IMR-90 (cell line): Measurements from ENCODE around the gene GPR75. TPM values are rescaled to one million over a fixed set of nuclear protein-coding genes. Genes with fewer than 3 reads are reported as not detected.

Source experiments
- ATAC-seq: fragments of 200-7000 bp; cut with Tn5 transposase; 2 replicates; pipeline ENCODE4 v1.9.1; 2020; ENCODE audit warnings: low read depth, mild to moderate bottlenecking, moderate library complexity
- BruUV-seq: library from RNA; stranded (reverse); fragments of 400-500 nt; replicated peaks from 2 replicates; lab custom pipeline; 2021; lab: Mats Ljungman, UMichigan
- CTCF ChIA-PET: fragments of 300-600 bp; formaldehyde crosslinking; extraction: SDS; loops from one replicate; lab custom pipeline; 2021; ENCODE audit warnings: antibody characterized with exemption; lab: Yijun Ruan, JAX
- POLR2A ChIA-PET: fragments of 300-600 bp; sonication (Branson Sonifier 250); formaldehyde crosslinking; loops from one replicate; lab custom pipeline; 2022; ENCODE audit warnings: antibody characterized with exemption; ENCODE audit not compliant: unreplicated experiment; lab: Charles Lee
- DNase-seq: peaks from one replicate; pipeline ENCODE4 v3.0.0; 2013
- H2AFZ ChIP-seq: replicated peaks from 2 replicates; pipeline ENCODE3; 2013; ENCODE audit warnings: low read length, mild to moderate bottlenecking; ENCODE audit not compliant: poor library complexity
- H2AK5ac ChIP-seq: 2 replicates; pipeline ENCODE4 v1.6.1; 2013; ENCODE audit warnings: low read depth, low read length, inconsistent platforms
- H2AK9ac ChIP-seq: replicated peaks from 2 replicates; pipeline ENCODE3; 2013; ENCODE audit warnings: mild to moderate bottlenecking, low read depth, low read length, moderate library complexity; ENCODE audit not compliant: poor library complexity
- H2BK120ac ChIP-seq: 2 replicates; pipeline ENCODE4 v1.6.1; 2013; ENCODE audit warnings: low read depth, low read length, inconsistent platforms
- H2BK15ac ChIP-seq: 3 replicates; pipeline ENCODE4 v1.6.1; 2013; ENCODE audit warnings: low read depth, low read length, inconsistent platforms
- H2BK20ac ChIP-seq: 2 replicates; pipeline ENCODE4 v1.6.1; 2013; ENCODE audit warnings: low read depth, mild to moderate bottlenecking, inconsistent platforms, low read length, moderate library complexity
- H2BK5ac ChIP-seq: 2 replicates; pipeline ENCODE4 v1.6.1; 2013; ENCODE audit warnings: mild to moderate bottlenecking, low read depth, low read length, inconsistent platforms; ENCODE audit not compliant: poor library complexity, severe bottlenecking
- H3K14ac ChIP-seq: replicated peaks from 2 replicates; pipeline ENCODE4 v1.6.1; 2013; ENCODE audit warnings: low read depth, low read length, inconsistent platforms
- H3K18ac ChIP-seq: 2 replicates; pipeline ENCODE4 v1.6.1; 2013; ENCODE audit warnings: low read depth, low read length, control low read depth
- H3K23ac ChIP-seq: 2 replicates; pipeline ENCODE4 v1.6.1; 2013; ENCODE audit warnings: low read depth, low read length, inconsistent platforms
- H3K27ac ChIP-seq: 2 replicates; pipeline ENCODE4 v1.5.1; 2013; ENCODE audit warnings: mild to moderate bottlenecking, control low read depth, low read length; ENCODE audit not compliant: insufficient read depth
- H3K27me3 ChIP-seq: 2 replicates; pipeline ENCODE4 v1.6.1; 2013; ENCODE audit warnings: low read length; ENCODE audit not compliant: control insufficient read depth, insufficient read depth
- H3K36me3 ChIP-seq: 2 replicates; pipeline ENCODE4 v1.6.1; 2013; ENCODE audit warnings: low read length, mixed read lengths; ENCODE audit not compliant: control insufficient read depth, insufficient read depth
- H3K4ac ChIP-seq: 2 replicates; pipeline ENCODE4 v1.6.1; 2013; ENCODE audit warnings: low read depth, low read length, inconsistent platforms
- H3K4me1 ChIP-seq: 2 replicates; pipeline ENCODE4 v1.6.1; 2013; ENCODE audit warnings: low read length, mixed read lengths; ENCODE audit not compliant: control insufficient read depth, insufficient read depth
- H3K4me2 ChIP-seq: 2 replicates; pipeline ENCODE4 v1.6.1; 2013; ENCODE audit warnings: low read depth, mild to moderate bottlenecking, control low read depth, low read length, moderate library complexity
- H3K4me3 ChIP-seq: 2 replicates; pipeline ENCODE4 v1.5.1; 2013; ENCODE audit warnings: low read depth, mild to moderate bottlenecking, control low read depth, low read length, moderate library complexity; ENCODE audit not compliant: insufficient read depth
- H3K56ac ChIP-seq: 2 replicates; pipeline ENCODE4 v1.6.1; 2013; ENCODE audit warnings: low read length, inconsistent platforms; ENCODE audit not compliant: insufficient read depth; ENCODE audit errors: extremely low read depth
- H3K79me1 ChIP-seq, 2 experiments: 2 replicates each; pipeline ENCODE4 v1.6.1; 2013; ENCODE audit warnings: low read length in 2 of 2, inconsistent platforms in 1 of 2, low read depth in 1 of 2
- H3K9ac ChIP-seq: 2 replicates; pipeline ENCODE4 v1.6.1; 2013; ENCODE audit warnings: low read depth, low read length, control low read depth
- H3K9me1 ChIP-seq: 2 replicates; pipeline ENCODE4 v1.6.1; 2013; ENCODE audit warnings: low read length, inconsistent platforms; ENCODE audit not compliant: insufficient read depth
- H3K9me3 ChIP-seq: 2 replicates; pipeline ENCODE4 v1.6.1; 2013; ENCODE audit warnings: low read length; ENCODE audit not compliant: control insufficient read depth, insufficient read depth
- H4K20me1 ChIP-seq: 2 replicates; pipeline ENCODE4 v1.6.1; 2013; ENCODE audit warnings: low read length, inconsistent platforms; ENCODE audit not compliant: insufficient read depth
- H4K5ac ChIP-seq: 2 replicates; pipeline ENCODE4 v1.6.1; 2013; ENCODE audit warnings: mild to moderate bottlenecking, low read depth, low read length, control low read depth
- H4K8ac ChIP-seq, 2 experiments: 2 replicates each; pipeline ENCODE4 v1.6.1; 2013; ENCODE audit warnings: low read depth in 2 of 2, low read length in 2 of 2, control low read depth in 1 of 2, inconsistent platforms in 1 of 2
- H4K91ac ChIP-seq: 2 replicates; pipeline ENCODE4 v1.6.1; 2013; ENCODE audit warnings: low read depth, low read length, inconsistent platforms; ENCODE audit not compliant: insufficient read depth
- CEBPB ChIP-seq: IDR thresholded peaks from 2 replicates; pipeline ENCODE4 v1.6.1; 2012; ENCODE audit warnings: low read depth, low read length, improper control_type of control experiment
- MAFK ChIP-seq: IDR thresholded peaks from 2 replicates; pipeline ENCODE4 v1.6.1; 2012; ENCODE audit warnings: low read depth, low read length, improper control_type of control experiment
- MXI1 ChIP-seq: IDR thresholded peaks from 2 replicates; pipeline ENCODE4 v1.6.1; 2012; ENCODE audit warnings: low read depth, mild to moderate bottlenecking, low read length, moderate library complexity, borderline replicate concordance
- RAD21 ChIP-seq: IDR thresholded peaks from 2 replicates; pipeline ENCODE4 v1.6.1; 2012; ENCODE audit warnings: low read length, improper control_type of control experiment
- RFX5 ChIP-seq: IDR thresholded peaks from 2 replicates; pipeline ENCODE4 v1.8.0; 2012; ENCODE audit warnings: low read depth, mild to moderate bottlenecking, low read length, moderate library complexity
- WGBS, 2 experiments: methylation state at CpG; one replicate each; pipeline versions ENCODE4 v1.1.5 to v1.1.7; 2013; ENCODE audit warnings: missing lambda C conversion rate in 2 of 2; ENCODE audit not compliant: insufficient read length in 1 of 2; ENCODE audit errors: extremely low coverage in 2 of 2; 5-methylcytosine and 5-hydroxymethylcytosine counted together
- dilution Hi-C: fragments of 300-500 bp; cut with HindIII; formaldehyde crosslinking; loops from one replicate; pipeline ENCODE4 v1.14.3; 2018; ENCODE audit warnings: low sequenced_read_pairs; ENCODE audit not compliant: unreplicated experiment
- in situ Hi-C: fragments of 300-500 bp; cut with MboI; formaldehyde crosslinking; loops from 3 replicates; pipeline ENCODE4 v1.14.3; 2019; ENCODE audit warnings: low sequenced_read_pairs, inconsistent platforms, mixed read lengths
- intact Hi-C: fragments of 100-400 bp; cut with micrococcal nuclease; formaldehyde crosslinking; loops from 2 replicates; pipeline ENCODE4 v1.10.0; 2022
- polyA plus RNA-seq, 3 experiments: library from polyadenylated mRNA; depleted of rRNA; stranded (reverse); fragments of >200 nt; gene quantifications; 2 replicates each; pipeline ENCODE4 v1.2.3, GENCODE V29; 2012; ENCODE audit warnings: low replicate concordance in 1 of 3
- total RNA-seq: library from RNA; depleted of rRNA; stranded (reverse); fragments of >200 nt; gene quantifications from 2 replicates; pipeline ENCODE4 v1.2.3, GENCODE V29; 2012

Gene GPR75
- total and polyA plus RNA-seq, 2 of the 4 experiments (the other 2 are of a cell fraction): 1.4 to 2.1 TPM

DNA sequence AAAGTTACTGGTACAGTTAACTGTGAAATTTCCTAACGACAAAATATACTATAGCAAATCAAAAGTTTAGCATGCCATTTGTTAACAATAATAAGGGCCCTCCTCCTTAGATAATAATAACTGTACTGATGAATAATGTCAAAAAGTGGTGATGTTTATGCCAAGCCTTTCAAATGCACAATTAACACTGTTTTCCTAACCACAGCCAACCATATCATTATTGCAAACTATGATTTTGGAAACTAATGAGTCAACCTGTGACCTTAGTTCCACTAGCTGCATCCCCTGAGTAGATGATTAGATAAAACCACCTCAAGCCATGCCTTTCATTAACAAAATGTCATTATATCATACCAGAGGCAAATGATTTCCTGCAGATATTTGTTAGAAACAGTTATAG is 25.1 kb upstream of the GPR75 start:
- H3K27ac ChIP-seq: no peak overlapping the region
- no peak overlapping the region for H3K18ac ChIP-seq
- POLR2A ChIA-PET: no interaction called here
- DNase-seq (no peak), ATAC-seq (no peak)
- no peaks in the 10 kb centered on the region for H3K4me1 ChIP-seq
- H4K8ac ChIP-seq: no peak overlapping the region
- H3K9me3 ChIP-seq: no peaks in the 10 kb centered on the region
- H3K9ac ChIP-seq: no peak overlapping the region
- CTCF ChIA-PET: interaction anchor here (0.6 kb wide), 1 partner anchor 638 kb away, joined by 3 read pairs; no protein-coding TSS in a partner anchor
- intact Hi-C loops: no loop called here
- H2BK20ac ChIP-seq: no peak overlapping the region
- H3K27me3 ChIP-seq: no peaks in the 10 kb centered on the region
- H3K36me3 ChIP-seq: peaks cover 44% of the 10 kb centered on the region
- H2AK9ac ChIP-seq: no peak overlapping the region
- H2AK5ac ChIP-seq: no peak overlapping the region
- BruUV-seq: no TSS peak
- no CpG with 5 or more reads among the region's 1 CpG for WGBS, 2 experiments
- dilution Hi-C loops: no loop called here
- no peak overlapping the region for H3K14ac ChIP-seq
- in situ Hi-C loops: no loop called here
- H4K20me1 ChIP-seq: no peaks in the 10 kb centered on the region
- no peak overlapping the region for H3K4ac ChIP-seq
- H3K23ac ChIP-seq: no peak overlapping the region
- H2BK120ac ChIP-seq: no peak overlapping the region
- H3K4me3 ChIP-seq: no peak overlapping the region
- no peaks in the 10 kb centered on the region for H3K9me1 ChIP-seq
- no peak overlapping the region for H4K91ac ChIP-seq
- H4K5ac ChIP-seq: no peak overlapping the region
- H3K79me1 ChIP-seq: peaks cover 15 to 17% of the 10 kb centered on the region in 2 experiments
- H2AFZ ChIP-seq: no peak overlapping the region
- TF ChIP-seq CEBPB: no peak
- TF ChIP-seq RAD21: no peak
- no peak for TF ChIP-seq RFX5
- TF ChIP-seq MAFK: no peak
- TF ChIP-seq MXI1: no peak
- no peak overlapping the region for H3K56ac ChIP-seq
- H3K4me2 ChIP-seq: no peak overlapping the region
- H2BK5ac ChIP-seq: no peak overlapping the region
- no peak overlapping the region for H2BK15ac ChIP-seq
